Suprapubic skin (tissue), 3 donors: ENCODE data around the gene PIP5K1B.

Source experiments
- CTCF ChIP-seq, 2 donors: fragments of 200-600 bp in 1 of 2; fragments of 450-650 bp in 1 of 2; sonication (generic) in 1 of 2; IDR thresholded peaks; one replicate each; pipeline ENCODE4 v1.5.1; 2016 to 2019; ENCODE audit warnings: antibody characterized with exemption in 2 of 2, mild to moderate bottlenecking in 1 of 2, moderate library complexity in 1 of 2
- POLR2A ChIP-seq, 2 donors: fragments of 450-650 bp; IDR thresholded peaks; one replicate each; pipeline ENCODE4 v1.6.1; 2017; ENCODE audit warnings: antibody characterized with exemption in 2 of 2, mild to moderate bottlenecking in 2 of 2, moderate library complexity in 2 of 2

- TF ChIP-seq POLR2A (IDR thresholded peaks at IDR 0.05) (no peak), CTCF (IDR thresholded peaks at IDR 0.05) (no peak)
Observed at GRCh38 chr9:68871236-68871635, 166.2 kb downstream of the PIP5K1B start.
